Activated CD8-positive, alpha-beta memory T cell treated with anti-CD3 and anti-CD28 coated beads for 1 hour (primary cell): ENCODE data around the gene SRSF4.
"Not testable (repeated sequence)": the region's sequence is repeated elsewhere in the genome, so short reads cannot be mapped to it uniquely, and the experiment has no call there.

Experiments
- DNase-seq, 2 donors: peaks; one replicate each; pipeline ENCODE4 v3.0.0-alpha.2; 2020; ENCODE audit warnings: low read depth in 1 of 2; ENCODE audit errors: extremely low read depth in 1 of 2

The SRSF4 gene

GRCh38 chr1:29166291-29166878 is 15.3 kb downstream of the SRSF4 start:
- no peak for DNase-seq

- no peak for DNase-seq
Observed at GRCh38 chr1:29164588-29164987, 17.1 kb downstream of the SRSF4 start.

- no peak for DNase-seq
Observed at GRCh38 chr1:29162476-29163138, 19.1 kb downstream of the SRSF4 start.

DNA sequence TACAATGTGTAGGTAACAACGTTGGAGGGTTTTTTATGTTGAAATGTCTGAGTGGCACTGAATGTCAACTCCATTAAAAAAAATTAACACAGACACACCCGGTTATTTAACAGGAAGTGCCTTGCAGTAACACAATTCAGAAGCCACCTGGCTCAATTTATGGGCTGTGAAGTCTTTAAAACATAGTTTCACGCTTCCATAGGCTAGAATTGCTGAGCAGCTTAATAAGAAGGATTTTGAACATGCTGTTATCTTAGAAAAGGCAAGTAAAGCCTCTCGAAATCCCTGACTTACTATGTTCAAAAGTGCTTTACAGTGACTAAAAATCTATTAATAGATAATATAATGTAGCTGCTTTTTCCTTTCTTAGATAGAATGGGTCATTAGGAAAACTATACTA is 19.7 kb downstream of the SRSF4 start:
- no peak for DNase-seq

DNA sequence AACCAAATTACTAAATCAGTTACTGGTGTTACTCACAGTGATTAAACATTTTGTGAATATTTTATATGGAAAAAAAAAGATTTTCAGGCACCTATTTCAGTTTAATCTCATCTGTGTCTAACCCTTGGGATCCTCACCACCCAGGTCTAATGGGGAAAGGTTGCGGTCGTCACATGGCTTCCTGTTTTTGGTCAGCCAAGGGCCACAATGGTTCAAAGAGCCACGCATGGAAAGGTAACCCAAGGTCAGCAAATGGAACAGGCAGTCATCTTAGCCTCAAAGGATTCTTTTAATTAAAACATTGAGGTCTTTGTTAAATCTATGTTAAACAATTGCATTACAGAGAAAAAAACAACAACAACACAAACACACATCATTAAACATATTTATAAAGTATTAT is 21.9 kb downstream of the SRSF4 start:
- DNase-seq: no peak

DNA sequence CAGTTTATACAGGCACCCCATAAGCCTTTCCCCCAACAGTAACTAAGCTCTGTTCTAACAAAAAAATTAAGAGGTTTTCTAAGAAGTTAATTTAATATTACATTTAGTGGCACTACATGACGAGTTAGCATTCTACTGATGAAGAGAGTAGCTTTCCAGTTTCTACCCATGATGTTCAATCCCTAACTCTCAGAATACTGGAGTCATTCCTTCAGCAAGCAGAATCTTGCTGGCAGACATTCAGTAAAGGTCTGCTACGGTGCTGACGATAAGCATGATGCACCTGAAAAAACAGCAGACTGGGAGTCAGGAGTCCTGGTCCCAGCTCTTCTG is 24.5 kb downstream of the SRSF4 start:
- no peak for DNase-seq

DNA sequence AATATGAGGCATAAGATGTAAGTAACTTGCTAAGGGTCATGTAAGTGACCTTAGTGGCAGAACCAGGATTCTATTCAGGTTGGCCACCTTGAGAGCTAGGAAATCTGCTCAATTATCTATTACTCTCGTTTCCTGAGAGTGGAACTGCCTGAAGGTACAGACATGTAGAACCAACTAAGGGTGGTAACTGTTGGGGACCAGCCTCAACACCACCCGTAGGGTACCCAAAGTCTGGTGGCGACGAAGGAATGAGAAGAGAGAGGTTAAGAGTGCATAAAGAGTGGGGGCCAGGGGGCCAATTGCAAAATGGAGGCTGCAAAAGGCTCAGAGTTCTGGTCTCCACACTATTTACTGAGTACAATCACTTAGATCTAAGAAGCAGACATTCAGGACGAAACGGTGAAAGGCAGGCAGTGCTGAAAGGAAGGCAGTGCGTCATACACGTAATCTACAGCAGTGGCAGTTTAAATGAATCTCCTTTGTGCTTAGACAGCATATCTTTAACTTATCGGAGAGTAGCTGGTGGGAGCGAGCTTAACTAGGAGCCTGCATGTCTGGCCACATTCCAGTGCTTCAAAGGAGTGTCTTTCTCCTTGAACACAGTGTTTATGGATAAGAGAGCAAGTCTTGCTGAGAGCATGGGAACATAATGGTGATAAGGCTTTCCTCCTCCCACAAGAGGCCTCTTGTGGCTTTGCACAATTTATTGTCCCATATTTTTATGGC is 25.0 kb downstream of the SRSF4 start:
- no peak for DNase-seq

GRCh38 chr1:29152046-29152805 is 29.5 kb downstream of the SRSF4 start:
- DNase-seq: no peak

GRCh38 chr1:29150346-29150745 is 31.4 kb downstream of the SRSF4 start:
- DNase-seq: not testable (repeated sequence)

- DNase-seq: no peak
Observed at GRCh38 chr1:29148656-29149491, 32.8 kb downstream of the SRSF4 start.

GRCh38 chr1:29145739-29146437 is 35.8 kb downstream of the SRSF4 start:
- no peak for DNase-seq

GRCh38 chr1:29144178-29144577 is 37.5 kb downstream of the SRSF4 start:
- DNase-seq: no peak

GRCh38 chr1:29142714-29143113 is 39.0 kb downstream of the SRSF4 start:
- DNase-seq: no peak

- no peak for DNase-seq
Observed at GRCh38 chr1:29136391-29136915, 45.2 kb downstream of the SRSF4 start.

DNA sequence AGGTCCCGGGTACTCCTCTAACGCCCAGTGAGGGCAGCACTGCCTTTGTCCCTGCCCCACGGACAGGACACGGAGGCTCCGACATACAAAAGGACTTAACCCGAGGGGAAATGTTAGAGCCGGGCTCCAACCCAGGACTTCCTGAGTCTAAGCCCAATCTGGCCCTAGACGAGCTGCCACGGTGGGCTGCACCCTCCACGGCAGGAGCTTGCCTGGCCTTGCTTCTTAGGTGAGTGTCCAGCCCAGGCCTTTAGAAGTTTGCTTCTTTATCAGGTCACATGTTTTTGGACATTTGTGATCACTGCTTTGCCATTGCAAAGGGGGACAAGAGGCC is 47.0 kb downstream of the SRSF4 start:
- DNase-seq: no peak

DNA sequence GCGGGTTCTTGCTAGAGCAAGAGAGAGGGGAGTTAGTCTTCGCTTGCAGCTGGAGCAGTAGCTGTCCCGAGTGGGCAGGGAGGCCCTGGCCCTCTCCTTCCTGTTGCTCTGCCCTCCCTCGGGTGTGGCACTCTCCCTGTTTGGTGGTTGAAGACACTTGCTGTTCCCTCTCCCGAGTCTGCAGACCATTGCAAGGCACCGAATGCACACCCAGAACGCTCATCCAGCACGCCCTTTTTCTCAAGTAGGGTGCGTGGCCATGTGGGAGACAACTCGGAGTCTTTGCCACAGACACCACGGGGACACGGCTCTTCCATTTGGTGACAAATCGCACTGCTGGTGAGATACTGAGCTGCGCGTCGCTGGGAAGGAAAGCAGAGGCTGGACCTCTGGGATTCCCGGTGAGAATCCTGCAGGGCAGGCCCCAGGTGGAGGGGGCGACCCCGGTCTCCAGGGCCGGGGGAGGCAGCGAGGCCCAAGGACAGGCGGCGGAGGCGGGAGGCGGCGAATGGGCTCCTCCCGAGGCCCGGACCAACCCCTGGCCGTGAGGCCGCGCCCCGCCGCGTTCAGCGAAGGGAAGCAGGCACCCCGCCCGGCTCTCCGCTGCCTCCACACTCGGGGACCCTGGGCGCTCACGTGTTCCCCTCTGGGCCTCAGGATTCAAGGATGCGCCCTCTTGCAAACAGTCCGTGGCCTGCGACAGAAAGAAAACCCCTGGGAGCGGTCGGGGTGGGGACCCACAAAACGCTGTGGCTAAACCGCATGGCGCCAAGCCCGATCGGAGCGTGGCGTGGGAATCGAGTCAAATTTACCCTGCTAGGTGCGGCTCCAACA is 47.6 kb downstream of the SRSF4 start:
- DNase-seq: no peak

- not testable (repeated sequence) for DNase-seq
Observed at GRCh38 chr1:29131056-29131455, 50.6 kb downstream of the SRSF4 start.

DNA sequence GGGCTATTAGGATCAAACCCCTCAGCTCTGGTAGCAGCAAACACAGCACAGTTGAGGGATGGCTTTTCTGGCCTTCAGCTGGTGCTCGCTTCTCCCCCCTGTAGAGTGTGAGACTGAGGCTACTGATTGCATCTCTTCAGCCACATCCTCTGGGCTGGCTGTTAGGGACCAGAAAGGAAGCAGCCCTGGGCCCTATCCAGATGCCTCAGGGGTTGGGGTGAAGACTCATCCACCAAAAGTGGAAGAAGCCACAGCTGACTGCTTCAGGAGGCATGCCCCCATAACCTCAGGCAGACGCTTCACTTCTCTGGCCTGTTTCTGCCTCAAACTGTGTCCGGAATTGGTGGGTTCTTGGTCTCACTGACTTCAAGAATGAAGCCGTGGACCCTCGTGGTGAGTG is 51.8 kb downstream of the SRSF4 start:
- DNase-seq: no peak

DNA sequence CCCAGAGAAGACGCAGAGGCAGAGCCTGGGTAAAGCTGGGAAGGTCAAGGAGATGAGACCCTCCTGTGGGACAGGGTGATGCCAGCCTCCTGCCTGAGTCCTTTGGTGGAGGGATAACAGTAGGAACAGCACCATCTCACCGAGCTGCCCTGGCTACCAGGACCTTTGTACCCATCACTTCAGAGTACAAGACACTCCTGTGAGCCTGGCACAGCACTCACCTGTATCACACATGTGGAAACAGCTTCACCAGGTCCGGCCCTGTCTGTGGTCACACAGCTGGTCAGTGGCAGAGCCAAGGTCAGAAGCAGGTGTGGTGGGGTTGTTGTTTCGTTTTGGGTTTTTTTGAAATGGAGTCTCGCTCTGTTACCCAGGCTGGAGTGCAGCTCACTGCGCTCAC is 53.0 kb downstream of the SRSF4 start:
- DNase-seq: no peak
